GM23338 (cell line): ENCODE measurements around the gene ADD1. TPM values are rescaled to one million over a fixed set of nuclear protein-coding genes. Genes with fewer than 3 reads are reported as not detected.

Source experiments
- ATAC-seq: fragments of 200-7000 bp; cut with Tn5 transposase; 3 replicates; pipeline ENCODE4 v1.9.1; 2020
- DNase-seq: peaks from one replicate; pipeline ENCODE4 v3.0.0-alpha.2; 2015; ENCODE audit warnings: low spot score
- H2AFZ ChIP-seq: fragments of 200-600 bp; sonication (generic); 2 replicates; pipeline ENCODE4 v1.8.0; 2016; ENCODE audit warnings: antibody characterized with exemption, mild to moderate bottlenecking, moderate library complexity
- H3F3A ChIP-seq: fragments of 200-600 bp; sonication (generic); replicated peaks from 2 replicates; pipeline ENCODE4 v1.8.0; 2017; ENCODE audit warnings: antibody characterized with exemption, mixed run types, low read depth
- H3K27ac ChIP-seq: fragments of 200-600 bp; sonication (generic); 2 replicates; pipeline ENCODE4 v1.6.1; 2016; ENCODE audit warnings: low read depth
- H3K27me3 ChIP-seq: fragments of 200-600 bp; sonication (generic); 2 replicates; pipeline ENCODE4 v1.8.0; 2016; ENCODE audit warnings: mild to moderate bottlenecking, mixed run types, moderate library complexity; ENCODE audit not compliant: insufficient read depth
- H3K36me3 ChIP-seq: fragments of 200-600 bp; sonication (generic); 2 replicates; pipeline ENCODE4 v1.8.0; 2016; ENCODE audit warnings: mild to moderate bottlenecking; ENCODE audit not compliant: insufficient read depth
- H3K4me1 ChIP-seq: fragments of 200-600 bp; sonication (generic); 2 replicates; pipeline ENCODE4 v1.8.0; 2016; ENCODE audit warnings: mild to moderate bottlenecking, moderate library complexity; ENCODE audit not compliant: insufficient read depth
- H3K4me2 ChIP-seq: fragments of 200-600 bp; sonication (generic); 2 replicates; pipeline ENCODE4 v1.7.1; 2017; ENCODE audit warnings: mixed run types
- H3K4me3 ChIP-seq: fragments of 200-600 bp; sonication (generic); 2 replicates; pipeline ENCODE4 v1.6.1; 2016; ENCODE audit warnings: mixed run types
- H3K79me2 ChIP-seq: fragments of 200-600 bp; sonication (generic); replicated peaks from 2 replicates; pipeline ENCODE4 v1.8.0; 2017; ENCODE audit warnings: mild to moderate bottlenecking; ENCODE audit not compliant: insufficient read depth
- H3K9me2 ChIP-seq: fragments of 200-600 bp; sonication (generic); 2 replicates; pipeline ENCODE4 v1.8.0; 2017; ENCODE audit not compliant: insufficient read depth
- H4K20me1 ChIP-seq: fragments of 200-600 bp; sonication (generic); replicated peaks from 2 replicates; pipeline ENCODE4 v1.8.0; 2017; ENCODE audit warnings: mild to moderate bottlenecking; ENCODE audit not compliant: insufficient read depth
- H3K27ac Mint-ChIP-seq: 2 replicates; pipeline ENCODE4 v1.8.0; 2020; ENCODE audit warnings: inconsistent platforms, mild to moderate bottlenecking, moderate library complexity, mixed read lengths
- H3K27me3 Mint-ChIP-seq: 3 replicates; pipeline ENCODE4 v1.8.0; 2022; ENCODE audit warnings: low read depth, mild to moderate bottlenecking, moderate library complexity, mixed read lengths, inconsistent platforms; ENCODE audit not compliant: insufficient read depth, poor library complexity
- H3K36me3 Mint-ChIP-seq: 3 replicates; pipeline ENCODE4 v1.8.0; 2021; ENCODE audit warnings: low read depth, mild to moderate bottlenecking, inconsistent platforms, moderate library complexity, mixed read lengths
- H3K4me1 Mint-ChIP-seq: 3 replicates; pipeline ENCODE4 v1.8.0; 2020; ENCODE audit warnings: mild to moderate bottlenecking, inconsistent platforms, mixed read lengths
- H3K4me3 Mint-ChIP-seq: 3 replicates; pipeline ENCODE4 v1.8.0; 2021; ENCODE audit warnings: moderate library complexity, mild to moderate bottlenecking, inconsistent platforms, mixed read lengths
- H3K9me3 Mint-ChIP-seq: 3 replicates; pipeline ENCODE4 v1.8.0; 2020; ENCODE audit warnings: moderate library complexity, mild to moderate bottlenecking, inconsistent platforms, mixed read lengths
- CREB1 ChIP-seq: fragments of 250-450 bp; sonication (Bioruptor Pico); IDR thresholded peaks from 2 replicates; pipeline ENCODE4 v1.5.0; 2020; ENCODE audit warnings: low read depth, mild to moderate bottlenecking, moderate library complexity
- EZH2 ChIP-seq: fragments of 200-600 bp; sonication (generic); IDR thresholded peaks from one replicate; pipeline ENCODE4 v1.8.0; 2017; ENCODE audit warnings: antibody characterized with exemption, mild to moderate bottlenecking, low read depth; ENCODE audit not compliant: unreplicated experiment
- JUNB ChIP-seq: IDR thresholded peaks from one replicate; pipeline ENCODE4 v1.6.1; 2016; ENCODE audit warnings: antibody characterized with exemption; ENCODE audit not compliant: unreplicated experiment
- NANOG ChIP-seq: IDR thresholded peaks from 2 replicates; pipeline ENCODE4 v1.6.1; 2016; ENCODE audit warnings: antibody characterized with exemption, borderline replicate concordance
- POLR2AphosphoS5 ChIP-seq: IDR thresholded peaks from 2 replicates; pipeline ENCODE4 v1.6.1; 2016; ENCODE audit warnings: antibody characterized with exemption, low read depth
- STAT1 ChIP-seq: IDR thresholded peaks from one replicate; pipeline ENCODE4 v1.6.1; 2016; ENCODE audit warnings: antibody characterized with exemption; ENCODE audit not compliant: unreplicated experiment
- ZNF114 ChIP-seq: fragments of 250-450 bp; sonication (Bioruptor Pico); IDR thresholded peaks from 2 replicates; pipeline ENCODE4 v1.5.0; 2020; ENCODE audit warnings: mild to moderate bottlenecking, moderate library complexity
- polyA plus RNA-seq: library from polyadenylated mRNA; unstranded; fragments of >200 nt; fragmentation: Nextera tagmentation; extraction: Ambion mirVana; gene quantifications from 2 replicates; pipeline ENCODE4 v1.2.1, GENCODE V29; 2016
- total RNA-seq: library from RNA; depleted of rRNA; stranded (reverse); fragments of >200 nt; shearing (Covaris generic); gene quantifications from 2 replicates; pipeline ENCODE4 v1.2.3, GENCODE V29; 2014
- TF ChIP-seq, protein P1 (sequence below): IDR thresholded peaks from one replicate; pipeline ENCODE4 v1.6.1; 2018; ENCODE audit warnings: antibody characterized with exemption; ENCODE audit not compliant: unreplicated experiment
- TF ChIP-seq, protein P2 (sequence below), 2 experiments: fragments of 200-600 bp in 1 of 2; sonication (generic) in 1 of 2; conservative IDR thresholded peaks; 2 replicates each; pipeline versions ENCODE4 v1.5.1 to v1.6.1; 2016 to 2017; ENCODE audit warnings: antibody characterized with exemption in 2 of 2, low read depth in 2 of 2, mild to moderate bottlenecking in 2 of 2, moderate library complexity in 1 of 2
- TF ChIP-seq, protein P3 (sequence below): IDR thresholded peaks from 2 replicates; pipeline ENCODE4 v1.6.1; 2016; ENCODE audit warnings: antibody characterized with exemption

Gene ADD1
- total and polyA plus RNA-seq, 2 experiments from 2014 or later: 126 to 144 TPM

DNA sequence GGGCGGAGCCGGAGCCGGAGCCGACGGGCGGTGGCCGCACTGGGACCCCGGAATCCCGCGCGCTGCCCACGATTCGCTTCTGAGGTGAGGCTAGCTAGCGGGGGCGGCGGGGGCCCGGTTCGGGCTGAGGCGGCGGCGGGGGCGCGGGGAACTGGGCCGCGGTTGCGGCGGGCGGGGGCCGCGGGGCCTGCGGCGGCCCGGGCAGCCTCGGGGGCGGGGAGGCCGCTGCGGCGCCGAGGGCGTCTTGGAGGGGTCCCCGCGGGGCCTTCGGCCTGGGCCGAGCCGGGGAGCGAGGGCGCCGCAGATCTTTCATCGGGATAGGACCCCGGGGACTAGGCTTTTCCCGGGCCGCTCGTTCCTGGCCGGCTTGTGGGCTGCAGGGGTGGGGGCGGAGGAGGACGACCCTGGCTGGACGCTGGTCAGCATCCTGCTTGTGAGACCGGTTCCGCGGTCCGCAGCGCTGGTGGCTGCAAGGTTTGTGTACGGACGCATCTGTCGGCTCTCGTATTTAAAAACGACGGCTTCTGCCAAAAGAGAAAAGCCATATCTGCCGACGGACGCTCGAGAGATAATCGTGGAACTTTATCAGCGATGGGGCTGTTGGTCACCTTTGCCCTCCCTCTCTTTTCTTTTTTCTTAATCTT is 419 bp downstream of the ADD1 start (continued):
- TF ChIP-seq, protein P1, sequence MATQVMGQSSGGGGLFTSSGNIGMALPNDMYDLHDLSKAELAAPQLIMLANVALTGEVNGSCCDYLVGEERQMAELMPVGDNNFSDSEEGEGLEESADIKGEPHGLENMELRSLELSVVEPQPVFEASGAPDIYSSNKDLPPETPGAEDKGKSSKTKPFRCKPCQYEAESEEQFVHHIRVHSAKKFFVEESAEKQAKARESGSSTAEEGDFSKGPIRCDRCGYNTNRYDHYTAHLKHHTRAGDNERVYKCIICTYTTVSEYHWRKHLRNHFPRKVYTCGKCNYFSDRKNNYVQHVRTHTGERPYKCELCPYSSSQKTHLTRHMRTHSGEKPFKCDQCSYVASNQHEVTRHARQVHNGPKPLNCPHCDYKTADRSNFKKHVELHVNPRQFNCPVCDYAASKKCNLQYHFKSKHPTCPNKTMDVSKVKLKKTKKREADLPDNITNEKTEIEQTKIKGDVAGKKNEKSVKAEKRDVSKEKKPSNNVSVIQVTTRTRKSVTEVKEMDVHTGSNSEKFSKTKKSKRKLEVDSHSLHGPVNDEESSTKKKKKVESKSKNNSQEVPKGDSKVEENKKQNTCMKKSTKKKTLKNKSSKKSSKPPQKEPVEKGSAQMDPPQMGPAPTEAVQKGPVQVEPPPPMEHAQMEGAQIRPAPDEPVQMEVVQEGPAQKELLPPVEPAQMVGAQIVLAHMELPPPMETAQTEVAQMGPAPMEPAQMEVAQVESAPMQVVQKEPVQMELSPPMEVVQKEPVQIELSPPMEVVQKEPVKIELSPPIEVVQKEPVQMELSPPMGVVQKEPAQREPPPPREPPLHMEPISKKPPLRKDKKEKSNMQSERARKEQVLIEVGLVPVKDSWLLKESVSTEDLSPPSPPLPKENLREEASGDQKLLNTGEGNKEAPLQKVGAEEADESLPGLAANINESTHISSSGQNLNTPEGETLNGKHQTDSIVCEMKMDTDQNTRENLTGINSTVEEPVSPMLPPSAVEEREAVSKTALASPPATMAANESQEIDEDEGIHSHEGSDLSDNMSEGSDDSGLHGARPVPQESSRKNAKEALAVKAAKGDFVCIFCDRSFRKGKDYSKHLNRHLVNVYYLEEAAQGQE: no peak
- TF ChIP-seq, protein P2, sequence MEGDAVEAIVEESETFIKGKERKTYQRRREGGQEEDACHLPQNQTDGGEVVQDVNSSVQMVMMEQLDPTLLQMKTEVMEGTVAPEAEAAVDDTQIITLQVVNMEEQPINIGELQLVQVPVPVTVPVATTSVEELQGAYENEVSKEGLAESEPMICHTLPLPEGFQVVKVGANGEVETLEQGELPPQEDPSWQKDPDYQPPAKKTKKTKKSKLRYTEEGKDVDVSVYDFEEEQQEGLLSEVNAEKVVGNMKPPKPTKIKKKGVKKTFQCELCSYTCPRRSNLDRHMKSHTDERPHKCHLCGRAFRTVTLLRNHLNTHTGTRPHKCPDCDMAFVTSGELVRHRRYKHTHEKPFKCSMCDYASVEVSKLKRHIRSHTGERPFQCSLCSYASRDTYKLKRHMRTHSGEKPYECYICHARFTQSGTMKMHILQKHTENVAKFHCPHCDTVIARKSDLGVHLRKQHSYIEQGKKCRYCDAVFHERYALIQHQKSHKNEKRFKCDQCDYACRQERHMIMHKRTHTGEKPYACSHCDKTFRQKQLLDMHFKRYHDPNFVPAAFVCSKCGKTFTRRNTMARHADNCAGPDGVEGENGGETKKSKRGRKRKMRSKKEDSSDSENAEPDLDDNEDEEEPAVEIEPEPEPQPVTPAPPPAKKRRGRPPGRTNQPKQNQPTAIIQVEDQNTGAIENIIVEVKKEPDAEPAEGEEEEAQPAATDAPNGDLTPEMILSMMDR (conservative IDR thresholded peaks at IDR 0.05; ENCODE audit: low read depth in 2 of 2): no peak
- TF ChIP-seq NANOG: no peak
- no peak for TF ChIP-seq EZH2
- TF ChIP-seq, protein P3, sequence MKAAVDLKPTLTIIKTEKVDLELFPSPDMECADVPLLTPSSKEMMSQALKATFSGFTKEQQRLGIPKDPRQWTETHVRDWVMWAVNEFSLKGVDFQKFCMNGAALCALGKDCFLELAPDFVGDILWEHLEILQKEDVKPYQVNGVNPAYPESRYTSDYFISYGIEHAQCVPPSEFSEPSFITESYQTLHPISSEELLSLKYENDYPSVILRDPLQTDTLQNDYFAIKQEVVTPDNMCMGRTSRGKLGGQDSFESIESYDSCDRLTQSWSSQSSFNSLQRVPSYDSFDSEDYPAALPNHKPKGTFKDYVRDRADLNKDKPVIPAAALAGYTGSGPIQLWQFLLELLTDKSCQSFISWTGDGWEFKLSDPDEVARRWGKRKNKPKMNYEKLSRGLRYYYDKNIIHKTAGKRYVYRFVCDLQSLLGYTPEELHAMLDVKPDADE: no peak
- no peak for TF ChIP-seq JUNB
- no peak for TF ChIP-seq CREB1 (CRISPR knock-in tag)
- no peak for TF ChIP-seq STAT1
- TF ChIP-seq ZNF114 (CRISPR knock-in tag): no peak
- no peak for TF ChIP-seq POLR2AphosphoS5

DNA sequence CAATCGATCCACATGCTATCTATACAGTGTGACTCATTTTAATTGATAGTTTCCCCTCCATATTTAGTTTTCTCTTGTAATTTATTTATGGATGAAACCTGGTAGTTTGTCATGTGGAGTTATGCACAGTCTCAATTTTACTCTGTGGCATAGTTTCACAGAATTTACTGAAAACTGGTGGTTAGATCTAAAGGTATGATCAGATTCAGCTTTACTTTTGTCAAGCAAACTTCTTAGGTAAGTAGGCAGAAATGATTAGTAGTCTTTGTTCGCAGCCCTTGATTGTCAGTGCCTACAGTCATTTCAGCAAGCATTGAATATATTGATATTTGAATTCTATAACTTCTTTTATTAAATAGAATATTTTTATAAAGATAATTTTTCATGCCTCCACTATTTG is 2.5 kb downstream of the ADD1 start:
- no peak for DNase-seq
- Histone ChIP-seq H2AFZ (no peak overlapping the region), H3K27me3 (no peaks in the 10 kb centered on the region), H3K4me1 (peaks cover 4% of the 10 kb centered on the region; the same call in 1 of the 2 replicates), H4K20me1 (peaks cover 10% of the 10 kb centered on the region; the same call in 1 of the 2 replicates), H3K27ac (no peak overlapping the region), H3K4me3 (no peak overlapping the region), H3F3A (no peaks in the 10 kb centered on the region), H3K4me2 (no peak overlapping the region), H3K9me2 (no peaks in the 10 kb centered on the region), H3K36me3 (no peaks in the 10 kb centered on the region), H3K79me2 (peaks cover 70% of the 10 kb centered on the region)
- Mint-ChIP-seq H3K27ac (no peak overlapping the region), H3K4me1 (peaks cover 16% of the 10 kb centered on the region), H3K36me3 (no peaks in the 10 kb centered on the region; the same call in 2 of the 3 replicates), H3K27me3 (peaks cover 3% of the 10 kb centered on the region), H3K9me3 (no peaks in the 10 kb centered on the region), H3K4me3 (no peak overlapping the region)
- no peak for ATAC-seq
- TF ChIP-seq, protein P1: no peak
